A549 treated with CORT108297 at 1 μM for 4 hours (cell line): Measurements from ENCODE around the gene FCHSD1. TPM values are rescaled to one million over a fixed set of nuclear protein-coding genes. Genes with fewer than 3 reads are reported as not detected.

ENCODE experiments used
- total RNA-seq: library from RNA; stranded (reverse); fragments of 200-300 nt; extraction: Qiagen RNA extraction; gene quantifications from 5 replicates; pipeline ENCODE4 v1.2.3, GENCODE V29; 2022

Gene FCHSD1
- total RNA-seq, result 6.9 to 13.2 TPM (median 10.0 TPM) in 5 replicates

DNA sequence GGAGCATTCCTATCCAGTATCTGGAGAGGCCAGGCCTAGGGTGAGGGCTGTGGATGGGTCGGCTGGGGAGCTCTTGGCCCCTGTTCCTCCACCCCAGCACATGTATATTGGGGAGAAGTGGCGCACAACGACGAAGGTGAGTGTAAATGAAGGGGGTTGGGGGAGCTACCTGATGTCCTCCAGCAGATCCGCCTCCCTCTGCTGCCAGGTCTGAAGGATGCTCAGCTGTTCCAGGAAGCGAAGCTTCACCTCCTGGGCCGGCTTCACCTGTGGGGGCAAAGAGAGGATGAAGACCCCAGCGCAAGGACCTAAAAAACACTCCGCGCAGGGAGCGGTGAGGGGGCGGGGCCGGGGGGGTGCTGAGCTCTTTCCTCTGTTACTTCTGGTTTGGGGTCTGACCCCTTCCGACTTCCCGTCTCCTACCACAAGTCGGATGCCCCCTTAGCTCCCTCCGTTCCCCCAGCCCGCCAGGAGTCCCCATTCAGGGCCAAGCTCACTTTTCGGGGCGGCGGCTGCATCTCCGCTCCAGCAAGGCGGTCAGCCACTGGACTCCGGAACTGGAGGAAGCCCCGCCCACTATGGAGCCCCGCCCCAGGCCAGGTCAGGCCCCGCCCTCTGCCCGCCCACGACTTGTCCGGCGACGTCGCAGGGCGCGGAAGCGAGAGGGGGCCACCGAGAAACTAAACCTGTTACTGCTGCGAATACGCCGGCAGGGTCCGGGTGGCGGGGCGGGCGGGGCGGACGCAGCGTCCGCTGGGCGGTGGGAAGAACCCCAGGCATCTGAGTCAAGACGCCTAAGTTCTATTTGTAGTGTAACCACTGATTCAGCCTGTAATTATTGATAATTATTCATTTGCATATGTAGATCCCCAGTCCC lies at the start of gene FCHSD1:
FCHSD1 (minus strand) TSS at position 568 of the 877 bp plus-strand sequence; CDS start at position 518, 50 bp downstream.

DNA sequence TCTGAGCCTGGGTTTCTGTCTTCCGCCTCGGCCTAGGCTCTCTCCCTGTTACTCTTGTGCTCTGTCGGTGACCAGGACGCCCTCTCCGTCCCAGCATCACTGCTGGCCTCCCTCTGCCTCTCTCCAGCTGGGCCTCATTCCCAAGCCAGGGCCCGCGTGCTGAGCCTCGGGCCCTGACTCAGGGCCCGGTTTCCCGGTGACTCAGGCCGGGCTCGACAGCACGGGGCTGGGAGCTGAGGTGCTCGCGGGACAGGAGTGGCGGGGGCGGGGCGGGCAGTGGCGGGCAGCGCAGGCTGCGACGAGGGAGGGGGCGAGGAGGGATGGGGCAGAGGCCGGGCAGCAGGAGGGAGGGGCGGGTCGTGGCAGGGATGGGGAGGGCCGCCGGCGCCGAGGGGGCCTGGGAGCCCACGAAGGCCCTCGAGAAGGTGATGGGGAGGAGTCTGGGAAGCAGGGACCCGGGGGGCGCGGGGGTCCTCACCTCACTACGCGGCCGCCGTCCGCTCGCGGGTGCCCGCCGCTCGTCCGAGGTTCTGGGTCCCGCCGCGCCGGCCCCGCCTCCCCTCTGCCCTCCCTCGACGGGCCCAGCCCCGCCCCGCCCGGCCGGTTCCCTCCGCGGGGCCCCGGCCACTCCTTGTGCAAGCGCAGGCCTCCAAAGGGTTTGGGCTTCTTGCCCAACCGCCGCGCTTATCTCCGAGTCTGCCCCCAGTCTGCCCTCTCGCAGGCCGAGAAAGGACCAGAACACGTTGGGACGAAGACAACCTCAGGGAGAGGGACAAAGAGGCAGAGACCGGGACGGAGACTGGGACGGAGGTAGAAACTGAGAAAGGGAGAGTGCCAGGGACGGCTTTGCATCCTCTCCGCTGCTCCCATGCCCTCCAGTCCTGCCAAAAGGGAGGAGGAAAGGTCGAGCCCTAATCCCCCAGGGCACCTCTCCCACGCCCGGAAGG lies 30.8 kb upstream of the FCHSD1 start, which contains the start of gene ARAP3:
ARAP3 (minus strand) TSS at position 536 of the 947 bp plus-strand sequence. CDS start 1,744 bp downstream, outside the sequence.

DNA sequence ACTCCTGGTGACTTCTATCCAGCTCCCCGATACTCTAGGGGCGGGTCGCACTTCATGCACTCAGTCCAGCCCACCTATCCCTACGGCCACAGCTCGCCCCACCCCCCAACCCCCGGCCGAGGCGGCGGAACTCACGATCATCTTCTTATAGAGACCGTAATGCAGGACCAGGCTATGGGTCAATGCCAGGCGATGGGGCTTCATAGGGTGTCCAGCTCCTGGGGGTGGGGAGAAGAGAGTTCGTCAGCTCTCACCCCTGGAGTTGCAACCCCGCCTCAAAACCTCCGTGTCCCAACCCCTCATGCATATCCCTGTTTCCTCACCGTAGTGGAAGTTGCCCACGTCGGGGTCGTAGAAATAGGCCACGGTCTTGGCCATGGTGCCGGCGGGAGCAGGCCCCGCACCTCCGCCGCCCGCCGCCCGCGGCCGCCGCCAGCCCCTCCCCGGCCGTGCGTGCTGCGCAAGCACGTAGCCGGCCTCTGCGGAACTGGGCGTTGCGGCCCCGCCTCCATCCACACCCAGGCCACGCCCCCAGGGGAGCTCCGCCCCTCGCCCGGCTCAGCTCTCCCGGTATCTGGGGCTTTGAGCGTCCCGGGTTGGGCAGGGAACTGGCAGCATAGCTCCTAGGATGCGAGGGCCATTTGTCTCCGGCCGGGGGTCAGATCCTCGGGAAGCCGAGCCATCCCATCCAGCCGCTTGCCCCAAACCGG lies 14.7 kb downstream of the FCHSD1 start, which contains the start of the genes HDAC3 and RELL2:
HDAC3 (minus strand) TSS at position 437 of the 710 bp plus-strand sequence; CDS start at position 378, 59 bp downstream.
RELL2 (plus strand) TSS at position 585 of the 710 bp plus-strand sequence. CDS start 1,229 bp downstream, outside the sequence.

DNA sequence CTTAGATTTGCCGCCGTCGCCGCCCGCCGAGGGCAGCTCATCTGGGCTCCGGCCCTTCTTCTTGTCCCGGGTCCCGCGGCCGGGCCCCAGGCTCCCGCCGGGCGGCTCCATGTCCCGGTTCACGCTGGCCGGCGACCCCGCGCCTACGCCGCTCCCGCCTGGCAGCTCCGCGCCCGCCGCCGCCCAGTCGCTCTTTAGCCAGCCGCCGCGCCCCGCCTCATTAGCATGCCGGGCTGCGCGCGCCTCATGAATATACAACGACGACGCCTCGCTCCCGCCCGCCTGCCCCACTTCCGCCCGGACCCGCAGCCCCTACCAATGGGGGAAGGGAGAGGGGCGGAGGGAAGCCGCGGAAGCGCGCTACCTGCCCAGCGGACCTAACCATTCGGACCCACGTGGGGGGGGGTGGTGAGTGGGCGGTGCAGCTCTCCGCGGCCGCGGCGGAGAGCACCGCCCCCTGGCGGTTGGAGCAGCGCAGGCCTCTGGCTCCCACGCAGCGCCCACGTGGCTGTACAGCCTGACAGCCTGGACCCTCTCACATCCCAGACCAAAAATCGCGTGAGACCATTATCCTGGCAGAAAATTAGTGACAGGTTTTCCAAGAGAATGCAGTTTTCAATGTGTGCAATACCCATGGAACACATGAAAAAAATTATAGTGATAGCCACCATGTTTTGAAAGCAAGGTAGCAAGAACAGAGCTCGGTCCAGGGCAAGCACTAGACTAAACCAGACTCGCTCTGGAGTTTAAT lies 32.2 kb downstream of the FCHSD1 start, which contains the start of gene DIAPH1:
DIAPH1 (minus strand) TSS at position 197 of the 751 bp plus-strand sequence; CDS start at position 111, 86 bp downstream.

Other genes with a start within 250 kb of the FCHSD1 start
- gene PCDHGA9, start 248.6 kb downstream of the FCHSD1 start, total RNA-seq, result 0.02 to 0.09 TPM (median 0.05 TPM) in 4 of 5 replicates, not detected in the other
- gene PCDHGB6, start 243.4 kb downstream of the FCHSD1 start, total RNA-seq, result 0.03 to 0.14 TPM (median 0.09 TPM) in 5 replicates
- 0.01 to 0.02 TPM (median 0.02 TPM) in 3 of 5 replicates, not detected in the others for gene PCDHGA10, start 238.4 kb downstream of the FCHSD1 start, total RNA-seq
- gene PCDHGB7, start 233.7 kb downstream of the FCHSD1 start, total RNA-seq, result 0.03 to 0.08 TPM (median 0.06 TPM) in 4 of 5 replicates, not detected in the other
- gene PCDHGA11, start 230.4 kb downstream of the FCHSD1 start, total RNA-seq, result 0.02 to 0.03 TPM (median 0.02 TPM) in 4 of 5 replicates, not detected in the other
- 0.02 to 0.03 TPM in 2 of 5 replicates, not detected in the others for gene PCDHGA12, start 220.9 kb downstream of the FCHSD1 start, total RNA-seq
- gene PCDHGC3, start 175.5 kb downstream of the FCHSD1 start, total RNA-seq, result 5.0 to 6.7 TPM (median 5.6 TPM) in 5 replicates
- gene PCDHGC4, start 166.4 kb downstream of the FCHSD1 start, total RNA-seq, result 0.01 to 0.05 TPM (median 0.03 TPM) in 3 of 5 replicates, not detected in the others
- gene PCDHGC5, start 162.3 kb downstream of the FCHSD1 start, total RNA-seq, result 0.02 to 0.03 TPM (median 0.03 TPM) in 3 of 5 replicates, not detected in the others
- gene DIAPH1, start 32.4 kb downstream of the FCHSD1 start, total RNA-seq, result 98.1 to 105 TPM (median 101 TPM) in 5 replicates
- 46.2 to 54.2 TPM (median 48.7 TPM) in 5 replicates for gene HDAC3, start 14.6 kb downstream of the FCHSD1 start, total RNA-seq
- 2.9 to 5.2 TPM (median 4.9 TPM) in 5 replicates for gene RELL2, start 14.4 kb downstream of the FCHSD1 start, total RNA-seq
- gene ARAP3, start 30.8 kb upstream of the FCHSD1 start, total RNA-seq, result 4.1 to 5.9 TPM (median 5.5 TPM) in 5 replicates
- gene PCDH1, start 227.0 kb upstream of the FCHSD1 start, total RNA-seq, result 1.7 to 3.3 TPM (median 2.4 TPM) in 5 replicates